Measurements from ENCODE around the gene CARF.

Gene CARF, protein sequence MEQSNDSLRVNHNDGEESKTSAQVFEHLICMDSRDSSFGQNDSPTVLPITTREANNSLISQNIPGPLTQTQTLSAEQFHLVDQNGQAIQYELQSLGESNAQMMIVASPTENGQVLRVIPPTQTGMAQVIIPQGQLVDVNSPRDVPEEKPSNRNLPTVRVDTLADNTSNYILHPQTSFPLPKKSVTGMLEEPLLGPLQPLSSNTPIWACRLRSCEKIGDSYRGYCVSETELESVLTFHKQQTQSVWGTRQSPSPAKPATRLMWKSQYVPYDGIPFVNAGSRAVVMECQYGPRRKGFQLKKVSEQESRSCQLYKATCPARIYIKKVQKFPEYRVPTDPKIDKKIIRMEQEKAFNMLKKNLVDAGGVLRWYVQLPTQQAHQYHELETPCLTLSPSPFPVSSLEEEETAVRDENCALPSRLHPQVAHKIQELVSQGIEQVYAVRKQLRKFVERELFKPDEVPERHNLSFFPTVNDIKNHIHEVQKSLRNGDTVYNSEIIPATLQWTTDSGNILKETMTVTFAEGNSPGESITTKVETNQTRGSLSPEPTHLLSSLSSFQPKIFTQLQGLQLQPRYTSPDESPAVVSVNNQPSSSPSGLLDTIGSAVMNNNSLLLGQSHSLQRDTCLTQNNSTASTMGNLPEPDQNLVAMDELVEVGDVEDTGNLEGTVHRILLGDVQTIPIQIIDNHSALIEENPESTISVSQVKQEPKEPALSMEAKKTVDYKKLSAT

DNA sequence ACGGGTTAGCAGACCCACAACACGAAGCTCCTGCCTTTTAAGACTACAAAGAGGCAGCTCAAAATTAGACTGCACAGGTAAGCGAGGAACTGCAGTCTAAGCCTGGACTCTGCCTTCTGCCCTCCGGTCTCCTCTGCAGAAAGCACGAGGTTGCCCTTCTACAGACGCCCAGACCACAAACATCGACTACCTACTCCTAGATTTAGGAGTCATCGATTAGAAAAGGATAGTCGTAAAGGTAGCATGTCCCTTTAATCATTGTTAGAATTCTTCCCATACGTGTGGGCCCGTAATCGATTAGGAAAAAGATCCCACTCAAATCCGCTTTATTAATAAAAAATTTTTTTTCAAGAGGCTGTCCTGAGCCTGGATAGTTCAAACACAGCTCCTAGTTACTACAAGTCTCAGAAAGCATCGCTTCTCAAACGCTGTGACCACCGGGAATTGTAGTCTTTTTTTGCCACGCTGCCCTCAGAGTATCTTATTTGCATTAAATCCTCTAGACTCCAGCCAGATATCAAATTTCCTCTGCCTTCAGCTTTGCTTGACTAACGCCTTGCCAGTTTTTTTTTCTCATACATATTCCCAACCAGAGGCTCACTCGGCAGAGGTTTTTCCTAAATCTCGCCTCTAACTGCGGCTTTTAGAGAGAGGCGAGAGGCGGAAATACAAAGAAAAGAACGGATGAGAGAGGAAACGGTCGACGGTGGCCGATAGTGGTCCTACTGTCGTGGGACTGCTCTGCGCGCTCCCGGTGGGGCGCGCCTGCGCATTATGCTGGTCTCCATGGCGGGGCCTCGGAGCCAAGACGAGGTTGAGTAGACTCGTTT, at the start of gene CARF, which contains the start of gene WDR12:
CARF (plus strand) TSS at position 764 of the 830 bp plus-strand sequence. CDS start 29,628 bp downstream, outside the sequence.
WDR12 (minus strand) TSS at position 162 of the 830 bp plus-strand sequence. CDS start 197 bp downstream, outside the sequence.
- peak; percentile 91 for ATAC-seq
- TF ChIP-seq ZFP3 (CRISPR knock-in tag; IDR thresholded peaks at IDR 0.05) (0 out of 2 replicates have a peak, but pooled peaks have one; percentile 37), BACH2 (CRISPR knock-in tag; IDR thresholded peaks at IDR 0.05; ENCODE audit: borderline replicate concordance) (no peak), ARNTL (CRISPR knock-in tag; IDR thresholded peaks at IDR 0.05; ENCODE audit: borderline replicate concordance, low read depth) (no peak)

DNA sequence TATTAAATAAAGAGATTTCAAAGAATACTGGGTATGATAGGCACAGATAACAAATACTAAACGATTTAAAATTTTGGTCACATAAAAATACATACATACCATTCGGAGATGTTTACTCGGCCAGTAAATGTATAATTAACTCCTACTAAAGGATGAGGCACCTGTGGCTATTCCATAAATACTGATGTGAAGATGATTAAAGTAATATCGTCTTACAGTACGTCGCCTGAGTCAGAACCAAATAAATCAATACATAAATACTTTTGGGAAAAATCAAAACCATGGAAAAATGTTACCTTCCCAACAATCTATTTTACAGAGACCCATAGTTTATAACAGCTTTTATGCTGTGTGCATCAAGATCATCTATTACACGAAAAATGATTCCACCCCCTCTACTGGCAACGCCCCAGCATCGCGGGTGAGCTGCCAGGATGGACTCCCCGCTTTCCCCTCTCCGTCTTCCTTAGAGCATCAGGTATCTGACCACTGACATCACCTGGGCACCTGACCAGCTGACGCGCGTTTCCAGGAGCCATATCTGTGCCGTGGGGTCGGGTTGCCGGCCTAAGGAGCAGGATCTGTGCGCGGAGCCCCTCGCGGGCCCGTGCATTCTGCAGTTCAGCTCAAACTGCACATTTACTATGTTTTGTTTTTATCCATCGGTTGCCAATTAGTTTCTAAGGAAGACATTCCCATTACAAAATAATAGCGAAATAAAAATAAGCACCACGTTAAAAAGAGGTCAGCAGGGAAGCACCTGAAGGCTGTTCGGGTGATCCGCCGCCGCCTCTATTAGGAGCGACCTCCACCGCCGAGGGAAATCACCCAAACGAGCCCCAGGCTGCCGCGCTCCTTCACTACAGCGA, 41.4 kb upstream of the CARF start:
- TF ChIP-seq ZNF8 (CRISPR knock-in tag; IDR thresholded peaks at IDR 0.05): no peak
- peak; percentile 98 for TF ChIP-seq ZNF70 (CRISPR knock-in tag; IDR thresholded peaks at IDR 0.05)

DNA sequence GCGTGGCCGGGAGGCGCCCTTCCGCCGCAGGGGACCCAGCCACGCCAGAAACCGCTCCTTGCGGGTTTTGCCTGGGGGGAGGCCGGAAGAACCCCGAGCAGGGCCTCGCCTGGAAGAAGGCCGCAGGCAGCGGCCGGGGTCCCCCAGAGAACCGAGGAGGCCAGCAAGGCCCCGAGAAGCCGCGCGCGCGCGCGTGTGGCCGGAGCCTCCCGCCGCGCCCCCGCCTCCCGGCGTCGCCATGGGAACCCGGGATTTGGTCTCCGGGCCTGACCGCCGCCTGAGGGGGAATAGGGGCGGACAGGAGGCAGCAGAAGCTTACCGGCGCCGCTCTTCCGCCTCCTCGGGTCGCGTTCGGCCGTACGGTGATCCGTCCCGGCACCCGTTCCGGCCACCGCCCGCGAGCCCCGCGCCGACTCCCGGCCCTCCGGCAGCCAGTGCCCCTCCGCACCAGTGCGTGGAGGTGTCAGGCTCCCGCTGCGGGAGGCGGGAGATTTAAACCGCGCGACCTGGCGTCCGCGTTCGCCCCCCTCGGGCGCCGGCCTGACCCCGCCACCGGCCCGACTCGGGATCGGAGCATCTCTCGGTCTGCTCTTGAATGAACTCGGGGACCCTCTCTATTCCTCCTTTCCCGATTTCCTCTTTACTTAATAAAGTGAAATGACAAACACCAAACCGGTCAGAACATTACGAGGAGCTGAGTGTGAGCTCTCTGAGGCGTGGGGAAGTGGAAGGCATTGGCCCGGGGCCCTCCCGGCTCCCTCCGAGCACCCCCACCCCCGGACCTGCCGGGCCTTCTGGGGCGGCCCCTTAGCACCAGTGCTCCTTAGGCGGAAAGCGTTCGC, 40.6 kb upstream of the CARF start, which contains the start of gene ICA1L:
ICA1L (minus strand) TSS at position 467 of the 842 bp plus-strand sequence. CDS start 42,757 bp downstream, outside the sequence.
- TF ChIP-seq, protein P1, sequence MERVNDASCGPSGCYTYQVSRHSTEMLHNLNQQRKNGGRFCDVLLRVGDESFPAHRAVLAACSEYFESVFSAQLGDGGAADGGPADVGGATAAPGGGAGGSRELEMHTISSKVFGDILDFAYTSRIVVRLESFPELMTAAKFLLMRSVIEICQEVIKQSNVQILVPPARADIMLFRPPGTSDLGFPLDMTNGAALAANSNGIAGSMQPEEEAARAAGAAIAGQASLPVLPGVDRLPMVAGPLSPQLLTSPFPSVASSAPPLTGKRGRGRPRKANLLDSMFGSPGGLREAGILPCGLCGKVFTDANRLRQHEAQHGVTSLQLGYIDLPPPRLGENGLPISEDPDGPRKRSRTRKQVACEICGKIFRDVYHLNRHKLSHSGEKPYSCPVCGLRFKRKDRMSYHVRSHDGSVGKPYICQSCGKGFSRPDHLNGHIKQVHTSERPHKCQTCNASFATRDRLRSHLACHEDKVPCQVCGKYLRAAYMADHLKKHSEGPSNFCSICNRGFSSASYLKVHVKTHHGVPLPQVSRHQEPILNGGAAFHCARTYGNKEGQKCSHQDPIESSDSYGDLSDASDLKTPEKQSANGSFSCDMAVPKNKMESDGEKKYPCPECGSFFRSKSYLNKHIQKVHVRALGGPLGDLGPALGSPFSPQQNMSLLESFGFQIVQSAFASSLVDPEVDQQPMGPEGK (CRISPR knock-in tag; IDR thresholded peaks at IDR 0.05; ENCODE audit: borderline replicate concordance): no peak
- TF ChIP-seq ZFP30 (CRISPR knock-in tag; IDR thresholded peaks at IDR 0.05) (no peak), ARNTL (CRISPR knock-in tag; IDR thresholded peaks at IDR 0.05; ENCODE audit: borderline replicate concordance, low read depth) (no peak), RARB (CRISPR knock-in tag; IDR thresholded peaks at IDR 0.05) (no peak), GLIS3 (CRISPR knock-in tag; IDR thresholded peaks at IDR 0.05) (no peak), ZNF565 (CRISPR knock-in tag; conservative IDR thresholded peaks at IDR 0.05; ENCODE audit: low read depth) (no peak), PPARA (CRISPR knock-in tag; IDR thresholded peaks at IDR 0.05; ENCODE audit: borderline replicate concordance) (no peak), BACH2 (CRISPR knock-in tag; IDR thresholded peaks at IDR 0.05; ENCODE audit: borderline replicate concordance) (no peak), TOX (CRISPR knock-in tag; IDR thresholded peaks at IDR 0.05; ENCODE audit: borderline replicate concordance) (no peak), ZC3H10 (CRISPR knock-in tag; IDR thresholded peaks at IDR 0.05) (no peak), TCF4 (CRISPR knock-in tag; IDR thresholded peaks at IDR 0.05; ENCODE audit: borderline replicate concordance) (no peak), ESRRG (CRISPR knock-in tag; IDR thresholded peaks at IDR 0.05) (no peak), ZFP3 (CRISPR knock-in tag; IDR thresholded peaks at IDR 0.05) (no peak), ZNF8 (CRISPR knock-in tag; IDR thresholded peaks at IDR 0.05) (no peak), ZNF70 (CRISPR knock-in tag; IDR thresholded peaks at IDR 0.05) (no peak), ISL1 (CRISPR knock-in tag; IDR thresholded peaks at IDR 0.05) (no peak)
- TF ChIP-seq, protein P2, sequence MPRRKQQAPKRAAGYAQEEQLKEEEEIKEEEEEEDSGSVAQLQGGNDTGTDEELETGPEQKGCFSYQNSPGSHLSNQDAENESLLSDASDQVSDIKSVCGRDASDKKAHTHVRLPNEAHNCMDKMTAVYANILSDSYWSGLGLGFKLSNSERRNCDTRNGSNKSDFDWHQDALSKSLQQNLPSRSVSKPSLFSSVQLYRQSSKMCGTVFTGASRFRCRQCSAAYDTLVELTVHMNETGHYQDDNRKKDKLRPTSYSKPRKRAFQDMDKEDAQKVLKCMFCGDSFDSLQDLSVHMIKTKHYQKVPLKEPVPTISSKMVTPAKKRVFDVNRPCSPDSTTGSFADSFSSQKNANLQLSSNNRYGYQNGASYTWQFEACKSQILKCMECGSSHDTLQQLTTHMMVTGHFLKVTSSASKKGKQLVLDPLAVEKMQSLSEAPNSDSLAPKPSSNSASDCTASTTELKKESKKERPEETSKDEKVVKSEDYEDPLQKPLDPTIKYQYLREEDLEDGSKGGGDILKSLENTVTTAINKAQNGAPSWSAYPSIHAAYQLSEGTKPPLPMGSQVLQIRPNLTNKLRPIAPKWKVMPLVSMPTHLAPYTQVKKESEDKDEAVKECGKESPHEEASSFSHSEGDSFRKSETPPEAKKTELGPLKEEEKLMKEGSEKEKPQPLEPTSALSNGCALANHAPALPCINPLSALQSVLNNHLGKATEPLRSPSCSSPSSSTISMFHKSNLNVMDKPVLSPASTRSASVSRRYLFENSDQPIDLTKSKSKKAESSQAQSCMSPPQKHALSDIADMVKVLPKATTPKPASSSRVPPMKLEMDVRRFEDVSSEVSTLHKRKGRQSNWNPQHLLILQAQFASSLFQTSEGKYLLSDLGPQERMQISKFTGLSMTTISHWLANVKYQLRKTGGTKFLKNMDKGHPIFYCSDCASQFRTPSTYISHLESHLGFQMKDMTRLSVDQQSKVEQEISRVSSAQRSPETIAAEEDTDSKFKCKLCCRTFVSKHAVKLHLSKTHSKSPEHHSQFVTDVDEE (CRISPR knock-in tag; IDR thresholded peaks at IDR 0.05): no peak
- peak; percentile 86 for ATAC-seq

More for the DNA sequence above, 41.4 kb upstream of the CARF start:
- ATAC-seq: peak; percentile 84
